ENCODE measurements around the gene SLAMF1. TPM values are rescaled to one million over a fixed set of nuclear protein-coding genes. Genes with fewer than 3 reads are reported as not detected.
"Not testable (repeated sequence)": the region's sequence is repeated elsewhere in the genome, so short reads cannot be mapped to it uniquely, and the experiment has no call there.

SLAMF1 gene
- polyA plus RNA-seq, 3 donors, result 0.10 to 0.13 (median 0.11) TPM

DNA sequence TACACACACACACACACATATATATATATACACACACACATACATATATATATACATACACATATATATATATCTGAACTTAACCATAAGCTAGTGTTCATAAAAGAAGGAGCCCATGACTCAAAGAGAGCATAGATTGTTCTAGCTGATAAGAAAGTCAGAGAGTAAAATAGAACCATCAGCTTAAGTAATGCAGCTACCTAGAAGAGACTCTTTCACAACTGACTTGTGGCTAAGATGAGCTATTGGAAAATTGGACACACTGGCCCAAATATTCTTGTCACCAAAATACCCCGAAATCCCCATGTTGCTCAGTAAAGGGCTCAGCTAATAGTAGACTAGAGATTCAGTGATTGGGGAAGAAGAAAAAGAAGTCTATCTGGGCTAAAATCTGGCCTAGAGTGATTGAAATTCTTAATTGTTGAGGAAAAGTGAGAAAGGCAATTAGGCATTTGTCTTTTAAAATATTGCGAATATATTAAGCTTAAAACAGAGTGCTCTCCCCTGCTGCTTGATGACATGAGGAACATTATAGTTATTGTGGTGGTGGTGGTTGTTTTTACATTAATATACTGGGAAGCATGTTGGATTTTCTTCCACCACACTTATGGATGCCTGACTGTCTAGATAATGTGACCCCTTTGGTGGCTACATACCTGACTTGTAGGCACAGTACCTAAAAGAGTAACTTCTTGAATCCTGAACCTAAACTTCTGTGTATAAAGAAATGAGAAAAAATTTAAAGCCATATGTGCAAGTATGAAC is 6.3 kb downstream of the SLAMF1 start:
- no peak for DNase-seq (ENCODE audit: low read depth in 3 of 3, low spot score in 2 of 3)

DNA sequence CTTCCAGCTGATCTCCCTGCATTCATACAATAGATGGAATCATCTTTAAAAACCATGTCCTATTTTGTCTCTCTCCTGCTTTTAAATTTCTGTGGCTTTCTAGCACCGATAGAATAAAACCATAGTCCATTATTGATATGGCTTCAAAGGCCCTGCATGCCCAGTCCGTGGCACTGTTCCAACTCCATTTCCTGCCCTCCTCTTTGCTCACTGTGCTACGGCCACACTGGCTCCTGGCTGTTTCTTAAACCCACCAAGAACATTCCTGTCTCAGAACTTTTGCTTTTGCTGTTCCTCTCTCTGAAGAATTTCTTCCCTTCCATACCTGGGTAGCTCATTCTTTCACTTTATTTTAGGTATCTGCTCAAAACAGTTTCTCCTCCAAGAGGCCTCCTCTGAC is 7.2 kb downstream of the SLAMF1 start:
- no peak for DNase-seq (ENCODE audit: low read depth in 3 of 3, low spot score in 2 of 3)

DNA sequence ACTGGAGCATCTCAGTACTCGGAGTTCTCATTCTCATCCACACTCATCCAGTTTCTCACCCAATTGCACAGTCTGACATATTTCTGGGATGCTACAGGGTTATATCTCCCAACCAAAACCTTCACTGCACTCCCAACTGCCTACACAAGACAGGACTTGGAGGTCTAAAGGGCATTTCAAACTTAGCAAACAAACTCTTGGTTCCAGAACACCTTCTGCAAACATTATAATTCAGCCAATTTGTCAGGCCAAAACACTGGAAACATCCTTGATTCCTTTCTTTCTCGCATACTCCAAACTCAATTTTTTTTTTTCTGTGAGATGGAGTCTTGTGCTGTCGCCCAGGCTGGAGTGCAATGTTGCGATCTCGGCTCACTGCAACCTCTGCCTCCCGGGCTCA is 7.9 kb downstream of the SLAMF1 start:
- DNase-seq (ENCODE audit: low read depth in 3 of 3, low spot score in 2 of 3), result no peak

DNA sequence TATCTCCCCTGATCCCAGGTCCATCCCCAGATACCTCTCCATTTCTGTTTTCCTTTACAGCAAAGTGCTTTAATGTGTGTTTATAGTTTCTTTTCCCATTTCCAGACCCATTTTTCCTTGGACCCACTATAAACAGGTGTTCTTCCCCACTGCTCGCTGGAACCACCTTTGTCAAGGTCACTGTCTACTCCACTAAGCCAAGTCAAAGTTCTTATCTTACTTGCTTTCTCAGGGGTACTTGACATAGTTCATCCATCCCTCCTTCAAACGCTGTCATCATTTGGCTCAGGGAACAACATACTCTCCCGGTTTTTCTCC is 8.3 kb downstream of the SLAMF1 start:
- no peak for DNase-seq (ENCODE audit: low read depth in 3 of 3, low spot score in 2 of 3)

- DNase-seq (ENCODE audit: low read depth in 3 of 3, low spot score in 2 of 3), result no peak
Observed at GRCh38 chr1:160637821-160638539, 8.9 kb downstream of the SLAMF1 start.

GRCh38 chr1:160637065-160637464 is 9.8 kb downstream of the SLAMF1 start:
- no peak for DNase-seq (ENCODE audit: low read depth in 3 of 3, low spot score in 2 of 3)

GRCh38 chr1:160636547-160636946 is 10.3 kb downstream of the SLAMF1 start:
- no peak for DNase-seq (ENCODE audit: low read depth in 3 of 3, low spot score in 2 of 3)

GRCh38 chr1:160636076-160636475 is 10.8 kb downstream of the SLAMF1 start:
- DNase-seq (ENCODE audit: low read depth in 3 of 3, low spot score in 2 of 3), result no peak

- no peak for DNase-seq (ENCODE audit: low read depth in 3 of 3, low spot score in 2 of 3)
Observed at GRCh38 chr1:160634543-160635491, 12.0 kb downstream of the SLAMF1 start.

DNA sequence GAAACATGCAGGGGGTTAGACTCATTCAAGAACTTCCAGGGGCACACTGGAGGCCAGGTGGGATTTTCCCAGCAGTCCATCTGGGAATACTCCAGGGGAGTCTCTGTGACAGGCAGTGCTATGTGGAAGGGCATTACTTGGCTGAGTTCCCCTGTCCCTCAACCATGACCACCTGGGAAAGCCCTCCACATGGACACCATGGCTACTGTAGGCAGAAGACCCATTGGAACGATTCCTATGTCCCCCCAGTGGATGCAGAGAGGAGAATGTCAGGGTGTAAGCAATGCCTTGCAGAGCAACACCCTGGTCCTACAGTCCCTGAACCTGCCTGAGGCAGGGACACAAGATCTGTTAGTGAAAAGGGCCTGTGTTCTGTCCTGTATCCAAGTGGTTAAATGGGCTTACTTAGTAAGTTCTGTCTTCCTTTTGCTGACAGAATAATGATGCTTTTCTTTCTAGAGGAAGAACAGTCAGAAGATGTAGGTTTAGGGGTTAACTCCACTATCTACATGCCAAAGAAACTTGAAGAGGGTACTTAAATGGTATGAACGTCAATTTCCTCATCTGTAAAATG is 13.4 kb downstream of the SLAMF1 start:
- no peak for DNase-seq (ENCODE audit: low read depth in 3 of 3, low spot score in 2 of 3)

- DNase-seq (ENCODE audit: low read depth in 3 of 3, low spot score in 2 of 3), result no peak
Observed at GRCh38 chr1:160631983-160632625, 14.7 kb downstream of the SLAMF1 start.

DNA sequence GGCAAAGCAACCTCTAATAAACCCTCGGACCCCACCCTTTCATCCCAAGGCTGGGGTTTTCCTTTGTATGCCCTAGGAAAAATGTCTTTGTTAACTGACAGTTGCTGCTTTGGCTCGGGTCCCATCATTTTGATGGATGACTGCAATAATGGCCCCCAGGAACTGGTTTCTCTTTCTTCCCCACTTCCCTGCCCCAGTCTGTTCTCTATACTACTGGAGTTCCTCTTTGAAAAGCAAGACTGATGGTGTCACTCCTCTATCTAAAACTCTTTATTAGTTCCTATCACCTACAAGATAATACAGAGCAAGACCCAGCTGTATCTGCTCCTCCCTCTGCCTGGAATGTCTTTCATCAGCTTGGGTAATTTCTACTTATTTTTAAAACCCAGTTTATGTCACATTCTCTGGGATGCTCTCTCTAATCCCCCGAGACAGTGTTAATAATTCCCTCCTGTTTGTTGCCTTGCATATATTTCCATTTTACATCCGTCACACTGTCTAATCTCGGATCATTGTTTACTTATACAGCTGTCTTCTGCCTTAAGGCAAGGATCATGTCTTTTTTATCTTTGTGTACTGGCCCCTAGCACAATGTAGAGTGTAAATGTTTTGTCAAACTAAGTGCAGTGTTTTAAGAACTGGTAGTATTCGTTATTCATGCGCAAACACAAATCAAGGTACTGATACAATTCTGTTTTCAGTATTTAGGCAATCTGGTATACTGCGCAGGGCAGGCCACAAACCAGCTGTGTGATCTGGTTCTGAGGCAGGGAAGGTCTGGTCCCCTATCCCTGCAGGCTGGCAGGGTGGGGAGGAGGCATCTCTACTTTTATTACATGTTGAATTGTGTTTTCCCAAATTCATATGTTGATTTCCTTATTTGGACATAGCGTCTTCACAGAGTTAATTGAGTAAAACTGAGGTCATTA is 16.1 kb downstream of the SLAMF1 start:
- no peak for DNase-seq (ENCODE audit: low read depth in 3 of 3, low spot score in 2 of 3)

DNA sequence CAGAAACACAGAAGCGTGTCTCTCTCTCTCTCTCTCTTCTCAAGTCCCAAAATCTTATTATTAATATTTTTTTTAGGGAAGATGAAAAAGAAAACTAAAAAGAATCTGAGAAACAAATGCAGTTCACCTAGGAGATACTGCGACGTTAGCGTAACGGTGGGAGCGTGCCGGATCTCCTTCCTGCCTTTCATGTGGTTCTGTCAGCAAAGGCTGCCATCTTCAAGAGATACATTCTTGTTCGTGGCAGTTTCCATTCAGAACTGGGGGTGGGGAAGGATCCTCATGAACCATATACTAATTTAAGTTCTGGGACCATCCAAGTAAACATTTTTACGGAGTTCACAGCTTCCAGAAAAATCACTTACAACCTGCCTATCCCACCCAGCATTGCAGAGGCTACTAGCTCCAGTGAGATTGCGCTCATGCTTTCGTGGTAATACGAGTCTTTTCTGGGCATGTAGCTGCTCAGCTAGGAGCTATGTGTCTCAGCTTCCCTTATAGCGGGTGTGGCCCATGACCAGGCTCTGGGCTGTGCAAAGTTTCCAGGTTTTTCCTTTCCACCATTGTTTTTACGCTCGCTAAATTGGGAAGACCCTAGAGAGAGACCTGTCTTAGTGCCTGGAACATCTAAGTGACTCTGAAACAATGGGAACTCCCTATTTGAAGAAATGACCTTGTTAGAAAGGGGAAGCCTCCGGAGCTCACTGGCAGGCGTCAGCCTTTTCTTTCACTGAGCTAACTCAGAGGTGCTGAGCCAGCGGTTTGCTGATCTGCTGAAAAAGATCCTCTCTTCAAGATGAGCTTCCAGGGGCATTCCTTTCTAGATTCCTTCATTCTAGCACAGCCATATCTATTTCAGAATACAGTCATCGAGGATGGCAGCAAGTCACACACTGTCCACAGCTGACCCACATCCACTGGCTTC is 17.3 kb downstream of the SLAMF1 start:
- DNase-seq (ENCODE audit: low read depth in 3 of 3, low spot score in 2 of 3), result no peak

DNA sequence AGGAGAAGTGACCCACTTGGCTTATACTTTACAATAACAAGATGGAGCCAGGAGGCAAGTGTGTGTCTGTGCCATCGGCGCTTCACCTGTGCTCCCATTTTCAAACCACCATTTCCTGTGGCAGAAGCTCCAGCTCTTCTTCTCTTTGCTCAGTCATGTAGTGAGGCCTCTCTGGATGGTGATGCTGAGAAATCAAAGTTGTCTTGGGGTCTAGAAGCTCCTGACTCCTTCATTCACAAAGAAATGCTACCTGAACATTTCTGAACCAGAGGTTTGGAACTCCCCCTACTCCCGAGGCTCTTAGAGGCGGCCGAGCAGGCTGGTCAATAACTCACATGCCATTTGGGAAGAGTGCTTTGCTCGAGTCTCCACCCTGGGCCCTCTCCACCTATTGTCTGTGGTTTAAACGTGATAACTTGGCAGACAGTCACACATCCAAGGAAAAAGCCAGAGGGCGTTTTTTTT is 18.0 kb downstream of the SLAMF1 start:
- DNase-seq (ENCODE audit: low read depth in 3 of 3, low spot score in 2 of 3), result no peak

DNA sequence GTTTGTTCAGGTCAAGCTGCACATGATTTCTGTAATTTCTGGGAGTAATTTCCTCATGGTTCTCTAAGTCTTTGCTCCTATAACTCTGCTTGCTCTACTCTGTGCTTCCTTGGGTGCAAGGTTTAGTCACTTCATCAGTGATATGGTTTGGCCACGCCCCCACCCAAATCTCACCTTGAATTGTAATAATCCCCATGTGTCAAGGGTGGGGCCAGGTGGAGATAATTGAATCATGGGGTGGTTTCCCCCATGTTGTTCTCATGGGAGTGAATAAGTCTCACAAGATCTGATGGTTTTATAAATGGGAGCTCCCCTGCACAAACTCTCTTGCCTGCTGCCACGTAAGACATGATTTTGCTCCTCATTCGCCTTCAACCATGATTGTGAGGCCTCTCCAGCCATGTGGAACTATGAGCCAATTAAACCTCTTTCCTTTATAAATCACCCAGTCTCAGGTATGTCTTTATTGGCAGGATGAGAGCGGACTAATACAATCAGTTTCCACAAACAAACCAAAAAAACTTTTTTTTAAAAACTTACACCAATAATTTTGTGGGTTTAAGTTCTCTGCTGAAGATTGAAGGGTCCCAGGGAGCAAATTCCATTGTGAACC is 19.1 kb downstream of the SLAMF1 start:
- not testable (repeated sequence) for DNase-seq (ENCODE audit: low read depth in 3 of 3, low spot score in 2 of 3)

- DNase-seq (ENCODE audit: low read depth in 3 of 3, low spot score in 2 of 3), result no peak
Observed at GRCh38 chr1:160626509-160627342, 20.1 kb downstream of the SLAMF1 start.
